Activated CD4-positive, alpha-beta T cell treated with anti-CD3 and anti-CD28 coated beads, Interleukin-10, Interleukin-2, amounts not matched to agents 100 ng/mL and 50 ng/mL, durations not matched to agents 16 hours and 8 hours (primary cell): Measurements from ENCODE around the gene SPATA2L.

Source experiments
- DNase-seq: peaks from one replicate; pipeline ENCODE4 v3.0.0-alpha.2; 2020

Gene SPATA2L

DNA sequence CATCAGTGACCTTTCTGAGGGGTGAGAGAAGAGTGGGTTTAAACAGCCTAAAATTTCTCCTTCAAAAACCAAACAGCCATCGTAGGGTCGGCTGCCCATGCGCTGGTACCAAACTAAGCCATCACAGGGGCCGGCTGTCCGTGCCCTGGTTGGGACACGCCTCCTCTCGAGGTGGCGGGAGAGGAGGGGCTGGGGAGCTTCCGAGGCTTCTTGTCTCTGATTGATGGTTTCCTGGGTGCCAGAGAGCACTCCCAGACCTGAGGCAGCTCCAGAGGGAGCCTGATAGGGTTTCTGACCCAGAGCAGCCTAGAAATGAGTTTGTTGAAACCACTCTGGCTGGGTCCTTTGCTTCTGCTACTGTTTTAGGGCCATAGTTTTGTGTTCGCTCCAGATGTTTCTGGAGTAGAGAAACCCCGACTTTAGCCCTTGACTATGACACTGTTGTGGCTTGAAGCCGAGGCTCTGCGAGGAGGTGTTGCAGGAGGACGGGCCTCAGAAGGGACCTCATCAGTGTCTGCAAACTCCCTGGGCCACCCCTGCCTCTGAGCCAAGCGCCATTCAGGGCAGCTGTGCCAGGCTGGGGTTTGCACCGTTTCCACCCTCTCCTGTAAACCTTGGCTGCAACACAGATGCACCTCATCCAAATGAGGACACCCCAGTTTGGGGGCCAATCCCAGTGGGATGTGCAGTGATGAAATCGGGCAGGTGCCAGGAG, 26.1 kb upstream of the SPATA2L start:
- DNase-seq = no peak

DNA sequence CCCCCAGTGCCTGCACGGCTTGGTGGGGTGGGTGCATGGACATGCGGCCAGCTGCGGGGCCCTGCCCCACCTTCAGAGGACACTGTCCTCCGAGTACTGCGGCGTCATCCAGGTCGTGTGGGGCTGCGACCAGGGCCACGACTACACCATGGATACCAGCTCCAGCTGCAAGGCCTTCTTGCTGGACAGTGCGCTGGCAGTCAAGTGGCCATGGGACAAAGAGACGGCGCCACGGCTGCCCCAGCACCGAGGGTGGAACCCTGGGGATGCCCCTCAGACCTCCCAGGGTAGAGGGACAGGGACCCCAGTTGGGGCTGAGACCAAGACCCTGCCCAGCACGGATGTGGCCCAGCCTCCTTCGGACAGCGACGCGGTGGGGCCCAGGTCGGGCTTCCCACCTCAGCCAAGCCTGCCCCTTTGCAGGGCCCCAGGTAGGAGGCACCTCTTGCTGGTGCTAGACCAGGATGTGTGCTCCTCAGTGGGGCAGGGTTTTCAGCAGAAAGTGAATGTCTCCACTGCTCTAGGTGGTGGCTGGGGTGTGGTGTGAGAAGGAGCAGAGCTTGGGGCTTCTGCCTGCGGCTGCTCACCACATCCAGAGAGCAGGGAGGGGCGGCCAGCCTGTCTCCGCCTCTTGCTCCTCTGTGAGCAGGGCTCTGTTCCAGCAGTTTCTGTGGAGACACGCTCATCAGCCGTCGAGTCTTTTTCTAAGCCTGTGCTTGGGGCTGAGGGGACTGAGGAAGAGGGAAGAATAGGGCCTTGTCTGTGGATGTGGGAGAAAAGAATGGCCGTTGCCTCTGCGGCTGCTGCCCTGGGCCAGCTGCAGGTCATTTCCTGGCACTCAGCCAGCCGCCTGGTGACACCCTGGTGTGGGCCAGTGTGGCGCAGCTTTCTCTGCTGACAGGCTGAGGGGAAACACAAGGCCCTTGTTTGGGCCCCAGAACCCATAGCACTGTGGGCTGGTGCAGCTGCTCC, 22.1 kb upstream of the SPATA2L start:
- DNase-seq = peak; percentile 89

DNA sequence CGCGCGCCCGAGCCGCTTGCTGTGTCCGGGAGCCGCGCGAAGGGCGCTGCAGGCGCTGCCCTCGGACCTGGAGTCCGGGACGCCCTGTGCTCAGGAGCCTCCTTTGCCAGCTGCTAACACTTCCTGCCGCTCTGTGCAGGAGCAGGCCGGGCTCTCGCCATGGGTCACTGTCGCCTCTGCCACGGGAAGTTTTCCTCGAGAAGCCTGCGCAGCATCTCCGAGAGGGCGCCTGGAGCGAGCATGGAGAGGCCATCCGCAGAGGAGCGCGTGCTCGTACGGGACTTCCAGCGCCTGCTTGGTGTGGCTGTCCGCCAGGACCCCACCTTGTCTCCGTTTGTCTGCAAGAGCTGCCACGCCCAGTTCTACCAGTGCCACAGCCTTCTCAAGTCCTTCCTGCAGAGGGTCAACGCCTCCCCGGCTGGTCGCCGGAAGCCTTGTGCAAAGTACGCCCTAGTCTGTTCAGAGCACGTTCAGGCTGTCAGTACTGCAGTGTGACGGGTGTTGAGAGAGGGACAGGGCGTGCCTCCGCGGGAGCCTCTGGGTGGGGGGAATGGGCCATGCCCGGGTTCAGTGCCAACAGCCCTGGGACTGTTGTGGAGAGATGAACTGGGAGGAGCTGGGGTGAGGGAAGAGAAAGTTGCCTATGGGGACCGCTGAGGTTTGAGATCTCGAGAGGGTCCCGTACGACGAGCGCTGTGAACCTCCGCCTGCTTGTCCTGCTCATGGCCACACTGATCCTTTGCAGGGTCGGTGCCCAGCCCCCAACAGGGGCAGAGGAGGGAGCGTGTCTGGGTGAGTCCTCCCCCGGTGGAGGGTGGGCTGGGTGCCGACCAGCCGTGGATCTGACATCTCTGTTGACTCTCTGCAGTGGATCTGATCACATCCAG, 21.1 kb upstream of the SPATA2L start:
- peak; percentile 92 for DNase-seq

DNA sequence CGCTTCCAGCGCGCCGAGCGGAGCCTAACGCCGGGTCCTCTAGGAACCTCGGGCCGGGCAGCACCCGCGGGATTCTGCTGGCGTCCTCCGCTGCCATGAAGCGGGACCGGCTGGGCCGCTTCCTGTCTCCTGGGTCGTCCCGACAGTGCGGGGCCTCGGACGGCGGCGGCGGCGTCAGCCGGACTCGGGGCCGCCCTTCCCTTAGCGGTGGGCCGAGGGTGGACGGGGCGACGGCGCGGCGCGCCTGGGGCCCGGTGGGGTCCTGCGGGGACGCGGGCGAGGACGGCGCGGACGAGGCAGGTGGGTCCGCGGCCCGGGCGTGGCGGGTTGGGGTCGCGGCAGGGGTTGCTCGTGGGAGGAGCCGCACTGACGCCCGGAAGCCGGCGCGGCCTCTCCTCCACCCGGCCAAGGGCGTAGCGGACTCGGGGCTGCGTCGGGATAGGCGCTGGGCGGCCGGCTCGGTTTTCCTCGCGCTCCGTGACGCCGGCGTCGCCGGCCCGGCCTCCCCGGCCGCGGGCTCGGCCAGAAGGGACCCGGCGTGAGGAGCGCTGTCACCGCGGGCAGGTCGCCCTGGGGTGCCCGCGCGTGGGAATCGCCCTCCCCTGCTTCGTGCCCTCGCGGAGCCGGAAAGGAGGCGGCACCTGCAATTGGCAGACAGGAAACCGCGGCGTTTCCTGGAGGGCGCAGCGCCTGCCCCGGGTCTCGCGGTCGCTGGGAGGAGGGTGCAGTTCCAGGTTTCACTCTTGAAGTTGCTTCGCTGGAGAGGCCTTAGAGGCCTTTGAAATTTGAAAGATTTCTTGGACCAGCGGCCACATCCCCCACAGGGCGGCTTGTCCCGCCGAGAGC, 20.3 kb upstream of the SPATA2L start:
- DNase-seq = peak; percentile 92

DNA sequence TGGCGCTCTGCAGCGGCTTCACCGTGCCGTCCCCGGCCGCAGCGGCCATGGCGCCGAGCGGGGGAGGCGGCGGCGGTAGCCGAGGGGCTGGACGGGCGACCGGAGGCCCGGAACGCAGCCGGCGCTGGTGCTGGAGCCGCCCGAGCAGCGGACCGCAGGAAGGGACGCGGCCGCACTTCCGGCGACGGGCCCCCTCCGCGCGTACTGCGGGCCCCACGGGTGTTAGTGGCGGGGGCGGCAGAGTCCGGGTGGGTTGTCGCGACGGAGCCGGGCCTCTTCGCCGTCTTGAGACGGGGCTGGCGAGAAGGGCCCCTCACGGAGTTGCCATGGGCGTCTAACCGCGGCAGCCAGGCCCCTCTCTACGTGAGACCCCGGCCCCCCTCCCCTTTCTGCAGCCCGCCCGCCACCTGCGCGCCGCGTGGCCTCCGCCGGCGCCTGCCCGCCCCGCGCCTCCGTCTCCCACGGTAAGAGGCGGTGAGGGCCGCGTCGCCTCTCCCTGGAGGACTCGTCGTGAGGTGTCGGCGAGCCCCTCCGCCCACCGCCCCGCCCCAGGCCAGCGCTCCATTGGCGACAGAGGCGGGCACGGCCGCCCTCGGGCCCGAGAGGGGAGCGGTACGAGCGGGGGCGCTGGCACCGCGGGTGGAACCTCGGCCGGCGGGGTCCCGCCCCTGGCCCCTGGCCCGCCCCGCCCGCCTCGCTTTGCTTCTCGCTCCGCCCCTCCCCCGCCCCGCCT, 19.5 kb upstream of the SPATA2L start, which contains the start of the genes VPS9D1 and ZNF276:
VPS9D1 (minus strand) TSS at position 86 of the 733 bp plus-strand sequence; CDS start at position 49, 37 bp downstream.
ZNF276 (plus strand) TSS at position 725 of the 733 bp plus-strand sequence. CDS start 104 bp downstream, outside the sequence.
- peak; percentile 88 for DNase-seq

DNA sequence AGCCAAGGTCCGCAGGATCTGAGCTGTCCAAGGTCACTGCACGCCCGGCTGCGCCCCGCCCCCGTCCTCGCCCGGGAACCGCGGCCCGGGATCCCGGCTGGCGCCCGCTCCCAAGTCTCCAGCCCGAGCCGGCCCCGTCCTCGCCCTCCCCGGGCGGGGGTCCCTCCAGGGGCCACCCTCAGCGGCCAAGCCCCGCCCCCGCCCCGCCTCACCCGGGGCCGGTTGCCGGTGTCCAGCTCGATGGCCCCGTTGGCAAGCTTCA, 19.0 kb upstream of the SPATA2L start:
- DNase-seq = no peak

DNA sequence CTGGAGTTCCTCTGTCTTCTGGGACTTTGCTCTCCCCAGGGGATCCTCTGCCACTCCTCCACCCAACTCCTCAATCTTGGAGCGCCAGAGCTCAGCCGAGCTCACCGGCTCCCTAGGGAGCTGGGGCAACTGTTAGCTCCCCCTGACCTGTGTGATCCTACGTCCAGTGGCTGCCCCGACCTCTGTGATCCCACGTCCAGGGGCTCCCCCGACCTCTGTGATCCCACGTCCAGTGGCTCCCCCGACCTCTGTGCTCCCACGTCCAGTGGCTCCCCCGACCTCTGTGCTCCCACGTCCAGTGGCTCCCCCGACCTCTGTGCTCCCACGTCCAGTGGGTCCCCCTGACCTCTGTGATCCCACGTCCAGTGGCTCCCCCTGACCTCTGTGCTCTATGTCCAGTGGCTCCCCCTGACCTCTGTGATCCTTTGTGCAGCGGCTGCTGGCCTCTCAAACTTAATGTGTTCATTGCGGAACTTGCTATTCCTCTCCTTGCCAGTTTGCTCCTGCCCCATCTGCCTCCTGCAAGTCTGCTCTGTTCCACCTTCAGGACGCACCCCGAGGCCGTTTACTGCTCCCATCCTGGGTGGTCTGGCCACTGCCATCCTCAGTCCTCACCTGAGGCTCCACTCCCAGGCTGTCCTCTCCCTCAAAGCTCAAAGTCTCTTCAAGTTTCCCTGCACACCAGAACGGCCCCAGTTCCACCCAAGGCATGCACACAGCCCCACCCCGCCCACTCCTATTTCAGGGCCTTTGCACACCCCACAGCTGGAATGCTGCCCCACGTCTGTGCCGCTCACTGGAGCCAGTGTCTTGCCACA, 16.4 kb upstream of the SPATA2L start:
- DNase-seq = no peak

DNA sequence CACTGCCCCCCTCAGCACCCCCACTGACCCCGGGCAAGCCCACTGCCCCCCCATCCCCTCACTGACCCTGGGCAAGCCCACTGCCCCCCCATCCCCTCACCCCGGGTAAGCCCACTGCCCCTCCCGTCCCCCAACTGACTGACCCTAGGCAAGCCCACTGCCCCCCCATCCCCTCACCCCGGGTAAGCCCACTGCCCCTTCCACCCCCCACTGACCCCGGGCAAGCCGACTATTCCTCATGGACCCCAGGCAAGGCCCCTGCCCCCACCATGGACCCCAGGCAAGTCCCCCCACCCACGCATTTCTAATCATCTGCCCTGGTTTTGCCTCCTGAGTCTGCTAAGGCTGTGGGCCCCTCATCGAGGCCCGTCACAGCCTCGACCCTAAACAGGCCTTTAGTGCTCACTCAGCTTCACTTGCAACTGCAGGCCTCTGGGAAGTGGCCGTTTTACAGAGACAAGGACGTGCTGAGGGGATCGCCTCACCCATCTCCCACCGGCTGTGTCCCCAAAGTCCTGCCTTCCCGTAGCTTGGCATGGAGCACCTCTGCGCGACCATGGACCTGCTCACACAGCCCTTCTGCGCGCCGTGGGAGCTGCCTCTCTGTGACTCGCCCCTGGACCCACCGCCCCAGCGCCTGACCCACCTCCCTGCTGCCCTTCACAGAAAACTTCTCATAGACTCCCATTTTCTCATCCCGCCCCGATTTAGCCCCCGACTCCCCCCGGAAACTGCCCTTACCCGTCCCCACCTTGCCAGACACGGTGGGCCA, 15.6 kb upstream of the SPATA2L start:
- no peak for DNase-seq

DNA sequence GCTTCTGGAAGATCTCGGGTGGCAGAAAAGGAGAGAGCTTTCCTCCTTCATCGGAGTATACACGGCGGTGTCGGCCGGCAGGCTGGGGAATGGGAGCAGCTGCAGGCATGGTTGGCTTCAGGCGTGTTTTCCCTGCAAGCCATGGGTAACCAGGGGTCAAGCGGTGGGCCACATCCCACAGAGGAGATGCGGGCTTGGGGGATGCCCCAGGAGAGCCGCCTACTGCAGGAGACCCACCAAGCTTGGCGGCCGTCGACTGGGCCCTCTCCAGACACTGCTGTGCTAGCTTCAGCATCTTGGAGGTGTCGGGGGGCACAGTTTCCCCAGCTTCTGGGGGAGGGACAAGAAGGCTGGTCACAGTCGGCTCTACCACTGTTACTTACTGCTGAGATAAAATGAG, 15.0 kb upstream of the SPATA2L start:
- no peak for DNase-seq

DNA sequence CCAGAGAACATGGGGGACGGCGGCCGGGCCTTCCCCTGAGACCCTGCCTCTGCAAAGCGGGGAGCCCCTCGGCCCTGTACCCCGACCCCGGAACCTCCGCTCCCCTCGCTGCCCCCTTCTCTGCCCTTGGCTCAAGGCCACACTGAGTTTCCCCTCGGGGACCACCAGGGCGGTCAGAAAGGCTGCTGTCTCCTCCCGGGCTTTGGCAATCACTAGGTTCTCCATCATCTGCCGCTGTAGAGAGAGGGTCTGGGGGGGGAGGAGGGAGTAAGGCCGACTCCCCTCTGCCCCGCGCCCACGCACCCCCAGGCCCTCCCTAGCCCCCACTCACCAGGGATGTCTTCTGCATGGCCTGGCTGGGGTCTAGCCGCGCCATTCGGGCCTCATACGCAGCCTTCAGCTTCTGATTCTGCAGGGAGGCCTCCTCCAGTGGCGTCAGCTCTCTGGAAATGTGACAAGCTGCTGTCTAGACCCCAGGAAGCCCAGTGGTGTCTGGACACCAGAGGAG, 10.8 kb upstream of the SPATA2L start:
- DNase-seq = no peak

DNA sequence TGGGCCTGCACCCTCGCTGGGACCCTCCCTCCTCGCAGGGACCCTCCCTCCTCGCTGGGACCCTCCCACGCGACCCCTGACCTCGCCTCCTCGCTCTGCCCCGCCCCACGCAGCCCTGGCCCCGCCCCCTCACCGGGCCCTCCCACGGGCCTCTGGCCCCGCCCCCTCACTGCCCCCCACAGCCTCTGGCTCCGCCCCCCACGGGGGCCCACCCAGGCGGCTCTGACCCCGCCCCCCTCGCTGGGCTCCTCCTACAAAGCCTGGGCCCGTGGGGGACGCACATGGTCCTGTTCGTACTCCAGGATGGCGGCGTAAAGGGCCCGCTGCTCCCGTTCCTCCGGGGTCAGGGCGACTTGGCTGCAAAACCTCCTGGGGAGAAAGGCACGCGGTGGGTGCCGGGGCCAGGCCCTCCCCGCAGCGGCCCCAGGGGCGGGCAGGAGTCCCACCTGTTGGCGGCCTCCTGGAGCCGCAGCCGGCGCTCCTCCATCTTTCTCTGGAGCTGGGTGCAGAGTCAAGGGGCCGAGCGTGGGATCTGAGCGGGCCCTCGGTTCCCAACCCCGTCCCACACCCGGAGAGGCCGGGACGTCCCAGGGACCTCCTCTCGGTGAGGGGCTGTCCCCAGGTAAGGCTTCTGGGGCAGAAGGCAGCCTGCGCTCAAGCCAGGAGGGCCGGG, 10.2 kb upstream of the SPATA2L start:
- DNase-seq = peak; percentile 89

DNA sequence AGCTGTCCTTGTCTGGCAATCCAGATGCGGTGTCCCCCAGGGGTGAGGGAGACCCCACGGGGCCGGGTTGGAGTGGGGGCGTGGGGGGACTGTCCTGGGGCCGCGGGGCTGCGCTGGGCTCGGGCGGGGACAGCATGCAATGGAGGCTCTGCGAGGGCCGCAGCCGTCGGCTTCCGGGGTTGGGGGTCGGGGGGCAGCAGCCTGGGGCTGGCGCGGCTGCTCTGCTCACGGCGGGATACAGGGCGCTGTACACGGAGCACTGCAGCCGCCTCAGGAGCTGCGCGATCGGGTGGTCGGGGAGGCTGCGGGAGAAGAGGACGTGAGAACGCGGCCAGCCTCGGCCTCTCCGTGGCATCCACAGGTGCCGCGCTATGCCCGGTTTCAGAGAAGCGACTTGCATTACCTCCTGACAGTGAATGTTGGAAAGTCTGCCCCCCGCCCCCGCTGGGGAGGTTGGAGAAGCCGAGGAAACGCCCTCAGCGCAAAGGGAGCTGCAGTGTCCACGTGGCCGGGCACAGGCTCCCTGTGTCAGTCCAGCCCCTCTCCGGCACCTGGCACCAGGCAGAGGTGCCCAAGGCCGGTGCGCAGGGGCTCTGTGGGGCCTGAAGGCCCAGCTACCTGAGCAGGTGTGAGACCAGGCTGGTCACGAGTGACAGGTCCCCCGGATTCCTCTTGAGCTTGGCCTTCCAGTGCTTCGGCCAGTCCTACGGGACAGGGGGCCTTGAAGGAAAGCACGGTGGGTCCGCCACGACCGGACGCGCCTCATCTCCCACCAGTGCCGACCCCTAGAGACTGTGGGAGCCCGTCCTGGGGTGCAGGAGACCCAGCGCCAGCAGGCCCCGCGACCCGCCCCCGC, 9.4 kb upstream of the SPATA2L start:
- DNase-seq = no peak

DNA sequence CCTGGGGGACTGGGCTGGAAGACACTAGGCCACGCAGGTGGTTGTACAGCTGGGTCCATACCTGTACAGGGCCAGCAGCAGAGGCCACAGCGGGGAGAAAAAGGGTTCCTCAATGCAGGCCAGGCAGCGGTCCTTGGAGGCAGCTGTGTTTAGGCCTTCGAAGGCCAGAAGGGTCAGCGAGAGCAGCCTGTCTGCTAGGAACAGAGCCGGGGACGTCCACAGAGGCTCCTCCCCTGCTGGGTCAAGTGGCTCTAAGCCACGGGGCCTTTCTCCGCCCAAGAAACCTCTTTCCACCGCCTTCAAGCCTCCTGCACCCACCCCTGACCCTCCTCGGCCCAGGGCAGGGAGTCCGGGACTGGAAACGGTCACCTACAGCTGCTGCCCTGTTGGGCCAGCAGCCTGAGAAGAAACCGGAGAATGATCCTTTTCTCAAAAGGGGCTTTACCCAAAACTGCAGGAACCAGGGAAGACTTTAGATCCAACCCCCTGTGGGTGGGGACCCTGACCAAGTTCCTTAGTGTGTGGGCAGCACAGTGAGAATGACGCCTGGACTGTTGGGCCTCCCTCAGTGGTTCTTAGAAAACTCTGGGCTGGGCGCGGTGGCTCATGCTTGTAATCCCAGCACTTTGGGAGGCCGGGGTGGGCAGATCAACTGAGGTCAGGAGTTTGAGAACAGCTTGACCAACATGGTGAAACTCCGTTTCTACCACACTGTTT, 8.4 kb upstream of the SPATA2L start:
- no peak for DNase-seq

DNA sequence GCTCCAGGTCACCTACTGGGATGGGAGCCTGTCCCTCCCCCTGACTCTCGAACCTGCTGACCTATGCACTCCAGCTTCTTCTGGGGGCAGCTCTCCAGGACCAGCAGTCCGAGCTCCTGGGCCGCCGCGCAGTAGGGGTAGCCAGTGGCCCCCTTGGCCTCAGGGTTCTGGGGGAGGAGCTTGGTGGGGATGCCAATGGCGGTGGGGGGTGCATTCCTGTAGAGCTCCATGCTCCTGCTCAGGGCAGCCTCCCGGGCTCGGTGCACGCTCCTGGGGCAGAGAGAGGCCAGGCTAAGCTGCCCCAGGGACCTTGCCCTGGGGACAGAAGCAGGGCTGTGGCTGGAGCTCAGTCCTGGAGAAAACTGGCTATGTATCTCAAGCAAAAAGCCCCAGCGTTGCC, 7.7 kb upstream of the SPATA2L start:
- DNase-seq = no peak

DNA sequence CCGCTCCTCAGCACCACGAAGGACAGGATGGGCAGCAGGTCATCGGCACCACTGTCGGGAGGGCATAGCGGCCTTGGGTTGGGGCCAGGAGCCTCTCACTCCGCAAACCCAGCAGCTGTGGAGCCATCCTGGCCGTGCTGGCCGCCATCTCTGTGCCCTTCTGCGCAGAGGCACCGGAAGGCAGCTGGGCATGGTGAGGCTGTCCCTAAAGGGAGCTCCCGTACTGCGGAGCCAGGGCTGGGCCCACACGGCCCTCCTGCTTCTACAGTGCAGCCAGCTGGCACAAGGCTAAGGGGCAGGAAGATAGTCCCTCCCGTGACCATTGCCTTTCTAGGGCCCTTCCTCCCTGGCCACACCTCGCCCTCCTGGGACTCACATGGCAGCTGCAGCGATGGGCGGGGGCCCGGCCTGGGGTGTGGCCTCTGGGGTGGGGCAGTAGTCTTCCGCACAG, 7.0 kb upstream of the SPATA2L start:
- DNase-seq = no peak

DNA sequence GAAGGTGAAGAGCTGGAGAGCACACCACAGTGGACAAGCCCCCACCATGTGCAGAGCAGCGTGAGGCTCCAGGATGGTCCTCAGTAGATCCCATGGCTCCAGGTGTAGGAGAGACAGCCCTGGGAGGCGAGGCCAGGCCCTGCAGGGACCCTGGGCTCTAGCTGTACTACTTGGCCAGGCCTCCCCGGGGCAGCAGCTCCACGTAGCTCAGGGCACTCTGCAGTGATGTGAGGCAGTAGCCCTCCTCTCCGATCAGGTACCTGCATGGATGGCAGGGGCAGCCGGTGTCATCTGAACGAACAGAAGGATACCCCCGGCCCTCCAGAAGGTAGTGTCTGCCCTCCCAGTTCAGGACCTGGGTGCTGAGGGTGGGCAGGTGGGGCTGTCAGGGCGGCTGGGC, 6.2 kb upstream of the SPATA2L start:
- no peak for DNase-seq
